NCI-H524 (cell line): ENCODE measurements around the gene FHL5.
"Not testable (repeated sequence)": the region's sequence is repeated elsewhere in the genome, so short reads cannot be mapped to it uniquely, and the experiment has no call there.

ENCODE experiments used
- DNase-seq, 2 experiments: peaks; one replicate each; lab custom pipeline; 2025; lab: John Stamatoyannopoulos, UW

FHL5 gene, protein sequence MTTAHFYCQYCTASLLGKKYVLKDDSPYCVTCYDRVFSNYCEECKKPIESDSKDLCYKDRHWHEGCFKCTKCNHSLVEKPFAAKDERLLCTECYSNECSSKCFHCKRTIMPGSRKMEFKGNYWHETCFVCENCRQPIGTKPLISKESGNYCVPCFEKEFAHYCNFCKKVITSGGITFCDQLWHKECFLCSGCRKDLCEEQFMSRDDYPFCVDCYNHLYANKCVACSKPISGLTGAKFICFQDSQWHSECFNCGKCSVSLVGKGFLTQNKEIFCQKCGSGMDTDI

DNA sequence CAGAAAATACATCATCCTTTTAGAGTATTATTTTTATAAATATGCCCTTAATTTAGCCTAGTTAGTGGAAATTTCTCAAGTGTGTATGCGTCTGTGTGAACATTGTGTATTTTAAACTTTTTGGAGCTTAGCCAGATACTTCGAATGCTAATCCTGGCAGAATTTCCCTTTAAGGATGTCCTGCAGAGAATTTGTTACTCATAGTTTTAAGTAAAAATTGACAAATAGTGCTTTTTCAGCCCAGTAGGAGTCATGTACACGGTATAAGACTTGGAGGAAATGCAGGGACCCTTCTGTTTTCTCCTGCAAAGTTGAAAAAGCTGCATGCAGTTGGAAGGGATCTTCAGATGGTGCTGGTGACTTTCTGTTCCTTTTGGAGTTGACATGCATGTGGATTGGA is at the start of gene FHL5:
TSS of gene FHL5 (plus strand) at position 243 of the 400 bp plus-strand sequence. CDS start 40,486 bp downstream, outside the sequence.
- no peak for DNase-seq

DNA sequence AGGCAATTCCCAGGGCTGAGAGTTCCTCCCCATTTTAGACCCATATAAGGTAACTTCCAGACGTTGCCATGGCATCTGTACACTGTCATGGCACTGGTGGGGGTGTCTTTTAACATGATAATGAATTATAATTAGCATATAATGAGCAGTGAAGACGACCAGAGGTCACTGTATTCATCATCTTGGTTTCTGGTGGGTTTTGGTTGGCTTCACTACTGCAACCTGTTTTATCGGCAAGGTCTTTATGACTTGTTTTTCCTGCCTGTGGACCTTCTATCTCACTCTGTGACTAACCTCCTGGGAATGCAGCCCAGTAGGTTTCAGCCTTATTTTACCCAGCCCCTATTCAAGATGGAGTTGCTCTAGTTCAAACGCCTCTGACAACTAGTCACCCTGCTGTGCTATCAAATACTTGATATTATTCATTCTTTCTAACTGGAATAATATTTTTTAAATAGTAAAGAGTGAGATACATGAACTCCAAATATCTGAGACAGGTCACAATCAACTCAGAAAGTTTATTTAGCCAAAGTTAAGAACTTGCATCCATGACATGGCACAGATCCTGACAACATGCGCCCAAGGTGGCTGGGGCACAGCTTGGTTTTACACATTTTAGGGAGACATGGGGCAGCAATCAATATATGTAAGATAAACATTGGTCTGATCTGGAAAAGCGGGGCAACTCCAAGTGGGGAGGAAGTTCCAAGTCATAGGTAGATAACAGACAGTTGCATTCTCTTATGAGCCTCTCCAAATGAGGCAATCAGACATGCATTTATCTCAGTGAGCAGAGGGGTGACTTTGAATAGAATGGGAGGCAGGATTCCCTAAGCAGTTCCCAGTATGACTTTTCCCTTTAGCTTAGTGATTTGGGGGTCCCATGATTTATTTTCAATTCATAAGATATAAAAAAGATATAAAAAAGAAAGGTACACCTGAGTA is 42.5 kb upstream of the FHL5 start:
- DNase-seq: peak in 1 of 2 experiments; percentile 6

DNA sequence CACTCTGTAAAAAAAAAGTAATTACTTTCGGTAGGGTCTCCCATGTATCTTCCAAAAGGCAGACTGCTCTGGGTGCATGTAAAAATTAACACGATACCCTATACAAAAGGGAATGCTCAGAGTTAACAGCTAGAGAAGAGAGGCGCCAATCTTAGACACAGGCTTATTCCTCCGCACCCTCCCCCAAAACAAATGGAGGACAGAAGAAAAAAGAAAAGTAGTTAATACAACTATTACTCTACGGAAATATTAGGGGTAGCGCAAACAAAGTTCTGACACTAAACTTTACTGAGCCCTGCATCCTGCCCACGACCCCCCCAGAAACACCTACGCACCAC is 41.7 kb upstream of the FHL5 start:
- DNase-seq: peak in 1 of 2 experiments; percentile 57

DNA sequence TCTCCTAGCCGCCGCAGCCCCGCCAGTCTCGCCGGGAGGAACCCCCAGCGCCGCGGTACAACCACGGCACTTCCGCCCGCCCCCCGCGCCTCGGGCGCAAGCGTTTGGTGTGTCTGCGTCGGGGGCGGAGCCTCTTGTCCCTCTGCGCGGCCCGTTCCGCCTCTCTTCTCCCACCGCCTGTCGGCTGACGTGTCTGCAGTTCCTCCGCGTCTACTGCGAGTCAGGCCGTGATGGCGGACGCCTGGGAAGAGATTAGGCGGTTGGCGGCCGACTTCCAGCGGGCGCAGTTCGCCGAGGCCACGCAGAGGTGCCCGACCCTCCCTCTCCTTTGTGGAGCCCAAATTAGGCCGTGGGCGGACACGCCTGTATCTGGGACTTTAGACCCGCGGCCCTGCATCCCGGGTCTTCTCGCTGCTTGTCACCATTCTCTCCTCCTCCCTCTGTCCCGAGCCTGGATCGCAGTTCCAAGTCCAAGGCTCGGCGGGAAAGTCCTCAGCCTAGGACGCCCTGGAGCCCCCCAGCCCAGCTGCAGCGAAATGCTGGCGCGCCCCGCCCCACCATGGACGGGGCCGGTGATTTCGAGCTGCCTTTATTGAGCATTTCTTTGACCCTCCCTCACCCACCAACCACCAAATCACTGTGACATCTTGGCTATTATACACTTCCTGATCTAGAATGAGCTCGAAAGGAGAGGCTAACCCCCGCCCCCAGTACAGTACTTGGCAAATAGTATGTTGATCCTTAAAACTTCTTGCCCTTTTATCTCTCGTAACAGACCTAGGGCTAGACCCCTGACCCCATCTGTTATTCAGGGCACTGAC is 41.1 kb upstream of the FHL5 start, which contains the start of gene UFL1:
TSS of gene UFL1 (plus strand) at position 163 of the 821 bp plus-strand sequence. CDS start at position 231, 68 bp downstream.
- peak; percentile 89 to 92 for DNase-seq

DNA sequence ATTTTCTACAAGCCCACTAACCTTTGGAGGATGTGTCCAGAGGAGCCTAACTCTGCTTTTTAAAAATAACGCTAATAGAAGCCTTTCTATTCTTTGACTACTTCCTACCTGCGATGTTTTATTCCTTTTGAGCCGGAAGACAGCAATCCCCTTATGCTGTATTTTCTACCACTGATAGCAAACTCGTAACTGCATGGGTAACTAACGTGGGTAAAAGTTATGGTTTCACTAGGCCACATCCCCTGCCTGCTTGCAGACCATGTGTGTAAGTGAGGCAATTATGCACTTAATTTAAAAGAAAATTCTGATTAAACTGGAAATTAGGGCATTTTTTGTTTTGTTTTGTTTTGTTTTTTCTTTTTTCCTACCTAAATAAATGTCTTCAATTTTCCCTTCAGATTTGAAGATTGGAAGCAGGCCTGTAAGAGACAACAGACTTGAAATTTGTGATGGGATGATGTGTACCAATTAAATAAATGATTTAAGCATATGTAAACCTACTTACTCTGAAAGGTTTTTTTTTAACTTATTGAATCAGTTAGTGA is 40.4 kb upstream of the FHL5 start:
- DNase-seq: no peak

DNA sequence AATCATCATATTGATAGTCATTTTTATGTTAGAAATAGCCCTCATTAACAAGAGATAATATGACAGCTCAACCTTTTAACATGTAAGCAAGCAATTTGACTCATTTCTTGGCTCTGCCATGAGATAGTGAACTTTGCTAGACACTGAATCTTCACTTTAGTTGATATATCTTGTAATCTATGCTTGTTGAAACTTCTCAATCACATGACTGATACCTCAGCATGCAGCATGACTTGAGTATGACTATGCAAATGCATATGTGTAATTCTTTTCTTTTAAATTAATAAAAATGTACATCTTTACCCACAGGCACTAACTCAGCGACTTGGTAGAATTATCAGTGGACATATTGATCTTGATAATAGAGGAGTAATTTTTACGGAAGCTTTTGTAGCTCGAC is 34.7 kb upstream of the FHL5 start:
- DNase-seq: no peak

DNA sequence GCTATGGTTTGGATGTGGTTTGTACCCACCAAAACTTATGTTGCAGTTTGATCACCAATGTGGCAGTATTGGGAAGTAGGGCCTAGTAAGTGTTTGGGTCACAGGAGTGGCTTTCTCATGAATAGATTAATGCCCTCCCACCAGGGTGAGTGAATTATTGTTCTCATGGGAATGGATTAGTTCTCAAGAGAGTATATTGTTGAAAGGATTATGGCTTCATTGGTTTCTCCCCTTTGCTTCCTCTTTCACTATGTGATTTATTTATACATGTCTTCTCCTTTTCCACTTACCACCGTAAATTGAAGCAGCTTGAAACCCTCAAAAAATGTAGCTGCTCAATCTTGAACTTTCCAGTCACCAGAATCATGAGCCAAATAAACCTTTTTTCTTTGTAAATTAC is 30.5 kb upstream of the FHL5 start:
- peak in 1 of 2 experiments; percentile 47 for DNase-seq

DNA sequence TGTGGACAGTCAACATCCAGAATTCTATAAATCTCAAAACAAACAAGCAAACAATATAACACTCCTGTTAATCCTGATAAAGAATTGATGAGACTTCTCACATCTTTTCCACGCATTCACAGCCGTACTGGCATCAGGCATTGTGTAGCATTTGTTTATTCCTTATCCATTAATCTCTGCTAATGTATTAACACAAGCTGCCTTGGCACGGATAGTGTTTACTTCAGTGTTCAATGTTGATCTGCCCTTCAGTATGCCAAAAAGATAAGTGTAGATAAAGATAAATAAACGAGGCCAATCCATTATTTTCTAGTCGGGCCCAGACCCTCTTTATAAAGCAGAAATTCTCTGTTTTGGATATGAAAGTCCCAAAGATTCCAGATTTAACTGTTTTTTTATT is 25.2 kb upstream of the FHL5 start:
- DNase-seq: no peak

DNA sequence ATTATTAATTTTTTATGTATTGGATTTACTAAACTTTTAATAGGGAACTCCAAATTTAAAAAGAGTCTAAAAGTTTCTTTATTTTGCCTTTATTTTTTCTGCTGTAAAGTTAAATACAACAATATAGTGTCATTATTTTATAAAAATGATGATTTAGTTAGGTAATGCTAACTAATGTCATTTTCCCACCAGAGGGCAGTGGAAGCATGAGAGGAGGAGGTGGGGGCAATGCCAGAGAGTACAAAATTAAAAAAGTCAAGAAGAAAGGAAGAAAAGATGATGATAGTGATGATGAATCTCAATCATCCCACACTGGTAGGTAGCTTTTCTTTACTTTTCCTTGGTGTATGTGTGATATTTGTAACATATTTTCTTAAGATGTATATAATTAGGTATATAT is 20.2 kb upstream of the FHL5 start:
- peak; percentile 16 to 18 for DNase-seq

DNA sequence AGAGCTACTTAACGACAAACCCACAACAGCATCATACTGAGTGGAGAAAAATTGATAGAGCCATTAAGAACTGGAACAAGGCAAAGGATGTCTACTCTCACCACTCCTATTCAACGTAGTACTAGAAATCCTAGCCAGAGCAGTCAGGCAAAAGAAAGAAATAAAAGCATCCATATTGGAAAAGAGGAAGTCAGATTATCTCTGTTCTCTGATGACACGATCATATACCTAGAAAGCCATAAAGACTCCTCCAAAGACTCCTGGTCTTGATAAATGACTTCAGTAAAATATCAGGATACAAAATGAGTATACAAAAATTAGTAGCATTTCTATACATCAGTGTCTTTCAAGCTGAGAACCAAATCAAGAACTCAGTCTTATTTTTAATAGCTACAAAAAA is 17.0 kb upstream of the FHL5 start:
- DNase-seq: no peak

DNA sequence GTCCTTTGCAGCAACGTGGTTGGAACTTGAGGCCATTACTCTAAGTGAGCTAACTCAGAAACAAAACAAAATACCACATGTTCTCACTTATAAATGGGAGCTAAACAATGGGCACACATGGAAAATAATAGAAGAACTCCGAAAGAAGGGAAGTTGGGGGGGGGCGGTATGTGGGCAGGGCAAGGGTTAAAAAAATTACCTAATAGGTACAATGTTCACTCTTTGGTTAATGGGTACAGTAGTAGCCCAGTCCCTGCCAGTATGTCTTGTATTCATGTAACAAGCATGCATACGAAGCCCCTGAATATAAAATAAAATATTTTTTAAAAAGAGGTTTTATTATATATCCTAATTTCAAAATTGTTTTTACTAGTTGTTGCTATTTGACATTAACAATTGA is 15.3 kb upstream of the FHL5 start:
- no peak for DNase-seq

DNA sequence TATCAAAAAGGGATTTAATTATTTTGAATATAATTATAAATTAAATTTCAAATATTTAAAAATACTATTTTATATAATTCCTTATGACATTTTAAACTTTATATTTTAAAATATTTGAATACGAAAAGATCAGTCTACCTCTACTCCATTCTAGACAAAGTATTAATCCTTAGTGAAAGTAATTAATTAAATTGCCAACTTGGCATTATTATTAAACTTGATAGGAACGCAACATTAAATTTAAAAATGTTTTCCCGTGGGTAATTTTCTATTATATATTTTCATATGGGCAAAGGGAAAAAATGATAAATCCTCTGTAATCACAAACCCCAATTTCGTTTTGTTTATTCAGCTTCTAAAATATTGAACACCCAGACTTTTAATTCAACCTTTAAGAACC is 8.4 kb upstream of the FHL5 start:
- no peak for DNase-seq

DNA sequence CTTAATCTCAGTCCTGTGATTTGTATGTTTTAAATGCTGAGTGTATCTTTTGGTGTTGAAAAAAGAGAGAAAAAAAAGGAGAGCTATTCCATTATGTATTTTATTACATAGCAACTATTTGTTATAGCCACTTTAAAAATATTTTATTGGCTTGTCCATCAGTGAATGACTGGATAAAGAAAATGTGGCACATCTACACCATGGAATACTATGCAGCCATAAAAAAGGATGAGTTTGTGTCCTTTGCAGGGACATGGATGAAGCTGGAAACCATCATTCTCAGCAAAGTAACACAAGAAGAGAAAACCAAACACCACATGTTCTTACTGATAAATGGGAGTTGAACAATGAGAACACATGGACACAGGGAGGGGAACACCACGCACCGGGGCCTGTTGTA is 3.2 kb upstream of the FHL5 start:
- not testable (repeated sequence) for DNase-seq

DNA sequence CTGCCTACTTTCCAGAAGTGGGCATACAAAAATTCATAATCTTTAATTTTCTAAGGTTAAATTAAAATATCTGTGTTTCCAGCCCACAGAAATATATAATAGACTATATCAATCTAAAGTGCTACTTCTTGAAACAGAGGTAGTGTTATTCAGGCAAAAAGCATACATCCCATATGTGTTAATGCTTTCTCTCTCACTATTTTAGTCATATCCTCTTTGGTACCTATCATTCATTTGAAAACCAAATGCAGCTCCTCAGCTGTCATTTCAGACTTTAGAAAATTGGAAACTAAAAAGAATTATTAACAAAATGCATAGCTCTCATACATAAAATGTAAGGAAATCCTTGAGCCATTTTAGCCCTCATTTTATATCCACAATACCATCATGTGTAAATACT is 925 bp downstream of the FHL5 start:
- DNase-seq: no peak

DNA sequence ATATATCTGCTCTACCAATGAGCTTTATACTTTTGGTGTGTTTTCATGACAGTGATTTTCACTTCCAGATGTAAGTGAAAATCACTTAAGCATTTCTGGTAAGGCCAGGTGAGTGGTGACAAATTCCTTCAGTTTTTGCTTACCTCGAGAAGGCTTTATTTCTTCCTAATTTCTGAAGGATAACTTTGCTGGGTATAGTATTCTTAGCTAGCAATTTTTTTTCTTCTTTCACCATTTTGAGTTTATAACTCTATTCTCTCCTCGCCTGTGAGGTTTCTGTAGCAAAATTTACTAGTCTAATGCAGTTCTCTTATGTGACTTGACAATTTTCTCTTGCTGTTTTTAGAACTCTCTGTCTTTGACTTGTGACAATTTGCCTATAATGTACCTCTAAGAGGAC is 7.1 kb downstream of the FHL5 start:
- no peak for DNase-seq

DNA sequence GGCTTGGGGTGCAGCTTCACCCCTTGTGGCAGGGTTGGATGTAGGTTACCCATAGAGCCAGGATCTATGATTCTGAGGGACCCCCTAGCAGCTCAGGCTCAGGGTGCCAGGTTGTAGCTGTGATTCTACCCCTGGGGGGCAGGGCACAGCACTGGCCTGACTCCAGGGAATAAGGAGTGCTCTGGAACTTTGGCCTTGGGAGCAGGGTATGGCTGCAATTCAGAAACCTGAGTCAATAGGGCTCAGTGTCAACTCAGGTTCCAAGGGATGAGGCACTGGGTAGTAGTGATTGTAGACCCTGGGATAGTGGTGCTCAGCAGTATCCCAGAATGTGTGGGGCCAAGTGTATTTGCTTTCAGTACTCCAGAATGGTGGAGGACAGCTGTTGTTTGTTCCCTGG is 8.6 kb downstream of the FHL5 start:
- DNase-seq: no peak

DNA sequence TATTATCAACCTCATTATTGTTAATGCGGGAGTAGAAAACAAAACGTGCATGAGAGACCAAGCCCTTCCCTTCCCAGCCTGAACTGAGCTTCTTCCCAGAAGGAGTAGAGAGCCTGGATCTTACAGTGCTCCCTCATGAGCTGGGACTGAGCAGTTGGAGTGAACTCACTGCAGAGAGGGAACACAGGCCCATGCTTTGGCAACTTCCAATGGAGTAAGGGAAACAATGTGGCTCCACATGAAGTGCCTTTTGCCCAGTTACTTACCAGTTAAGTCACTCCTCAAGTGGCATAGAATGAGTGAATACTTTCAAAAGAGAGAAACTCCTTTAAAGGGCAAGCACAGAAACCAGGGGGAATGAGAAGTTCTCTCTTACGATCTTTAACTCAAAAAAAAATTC is 12.4 kb downstream of the FHL5 start:
- DNase-seq: no peak

DNA sequence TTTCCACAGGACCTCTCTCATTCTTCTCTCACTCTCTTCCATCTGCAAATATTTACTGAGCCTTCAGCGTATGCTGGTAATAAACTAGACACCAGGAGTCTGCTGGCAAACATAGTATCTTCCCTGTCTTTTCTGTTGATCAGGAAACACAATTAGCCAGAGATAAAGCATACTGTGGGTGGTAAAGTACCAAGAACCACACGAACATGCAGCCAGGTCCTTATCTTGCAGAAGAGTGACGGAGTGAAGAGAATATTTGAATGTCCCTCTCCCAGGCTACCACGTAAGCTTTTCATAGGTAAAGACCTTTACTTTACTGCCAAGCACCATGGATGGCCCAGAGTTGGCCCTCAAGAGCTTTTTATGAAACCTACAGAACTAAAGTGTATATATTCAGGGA is 13.3 kb downstream of the FHL5 start:
- no peak for DNase-seq

DNA sequence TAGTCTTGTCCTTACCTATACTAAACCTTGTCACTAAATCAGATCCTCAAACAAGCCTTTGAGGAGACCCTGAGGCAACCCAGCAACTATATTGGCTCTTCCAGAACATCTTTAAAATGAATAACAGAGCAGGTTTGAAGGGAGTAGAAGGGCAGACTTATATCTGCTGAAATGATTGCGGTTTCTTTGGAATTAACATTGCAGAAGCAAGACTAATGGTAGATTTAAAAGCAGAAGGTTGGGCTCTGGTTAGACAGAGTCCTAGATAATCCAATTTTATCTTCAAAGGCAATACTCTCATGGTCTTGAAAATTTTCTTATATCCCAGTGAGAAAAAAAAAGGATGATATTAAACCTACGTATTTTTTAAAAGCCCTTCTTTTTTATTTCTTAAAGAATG is 19.1 kb downstream of the FHL5 start:
- DNase-seq: no peak

DNA sequence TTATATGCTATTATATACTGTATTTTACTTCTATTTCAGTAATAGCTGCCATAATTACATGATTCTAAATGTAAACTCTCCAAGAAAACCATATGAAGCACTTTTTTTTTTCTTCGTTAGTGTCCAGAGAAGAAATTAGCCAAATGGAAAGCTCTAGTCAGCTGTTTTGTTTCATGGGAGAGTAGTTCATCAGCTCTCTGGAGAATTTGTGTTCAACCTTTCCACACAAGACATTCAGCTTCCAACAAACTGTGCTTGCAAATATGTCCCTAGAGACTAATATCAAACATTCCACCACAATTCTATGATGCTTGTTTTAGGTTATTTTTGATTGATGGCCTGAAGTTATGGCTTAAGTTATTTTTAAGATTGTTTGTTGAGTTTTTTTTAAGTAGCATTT is 19.5 kb downstream of the FHL5 start:
- DNase-seq: no peak

DNA sequence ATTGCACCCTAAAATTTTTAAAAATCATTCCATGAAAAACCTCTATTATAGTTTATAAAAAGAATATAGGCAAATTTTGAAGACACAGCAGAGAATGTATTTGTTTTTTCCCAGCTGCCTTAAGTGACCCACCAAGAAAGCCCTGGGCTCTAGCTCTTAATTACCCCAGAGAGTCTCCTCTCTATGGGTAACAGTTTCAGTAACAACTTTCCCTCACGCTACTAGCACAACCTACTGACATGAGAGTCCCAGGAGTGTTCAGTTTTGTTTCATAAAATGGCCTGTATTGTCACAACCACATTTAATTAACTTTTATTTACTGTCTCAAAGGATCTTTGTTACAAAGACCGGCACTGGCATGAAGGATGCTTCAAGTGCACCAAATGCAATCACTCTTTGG is 41.5 kb downstream of the FHL5 start:
- no peak for DNase-seq

DNA sequence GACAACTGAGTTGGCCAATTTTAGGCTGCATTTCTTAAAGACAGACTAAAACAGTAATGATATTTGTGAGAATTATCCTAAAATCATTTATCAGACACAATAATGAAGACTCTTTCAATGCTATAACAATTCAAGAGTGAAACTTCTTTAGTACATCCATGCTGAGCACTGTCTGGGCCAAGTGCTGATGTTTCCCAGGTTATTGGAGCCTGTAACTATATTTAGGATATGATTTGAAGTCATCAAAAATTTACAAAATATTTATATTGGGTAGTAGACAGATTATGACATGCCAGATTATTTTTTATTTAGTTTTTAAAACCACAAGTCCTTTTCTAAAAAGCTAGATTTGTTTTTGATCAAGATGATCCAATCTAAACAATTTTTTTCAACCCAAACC is 45.1 kb downstream of the FHL5 start:
- DNase-seq: no peak
